Measurements from ENCODE around the gene TUBB2A. TPM values are rescaled to one million over a fixed set of nuclear protein-coding genes. Genes with fewer than 3 reads are reported as not detected.

Gene TUBB2A
- total and polyA plus RNA-seq, 2 of the 4 experiments (the other 2 are of a cell fraction), result 164 to 264 TPM

- no peak overlapping the region for H3K18ac ChIP-seq (ENCODE audit: low read depth, low read length)
- no peaks in the 10 kb centered on the region for H3K9me1 ChIP-seq (ENCODE audit: insufficient read depth, low read length)
- dilution Hi-C loops (cut with HindIII; ENCODE audit: low sequenced_read_pairs, unreplicated experiment), result no loop called here
- H3K4ac ChIP-seq (ENCODE audit: low read depth, low read length), result no peak overlapping the region
- TF ChIP-seq MAFK (IDR thresholded peaks at IDR 0.05; ENCODE audit: low read depth, low read length) (no peak), BHLHE40 (IDR thresholded peaks at IDR 0.05; ENCODE audit: low read depth, low read length) (no peak), SMC3 (IDR thresholded peaks at IDR 0.05; ENCODE audit: low read depth, low read length) (no peak), CEBPB (IDR thresholded peaks at IDR 0.05; ENCODE audit: low read depth, low read length) (no peak), CHD1 (IDR thresholded peaks at IDR 0.05; ENCODE audit: low read depth, low read length) (no peak), RCOR1 (IDR thresholded peaks at IDR 0.05; ENCODE audit: insufficient replicate concordance, low read length) (no peak), NFE2L2 (IDR thresholded peaks at IDR 0.05; ENCODE audit: low read depth, low read length) (no peak), FOS (IDR thresholded peaks at IDR 0.05; ENCODE audit: low read depth, low read length) (no peak), MAZ (IDR thresholded peaks at IDR 0.05; ENCODE audit: borderline replicate concordance, low read depth, low read length) (no peak), RAD21 (IDR thresholded peaks at IDR 0.05; ENCODE audit: low read length) (no peak), MXI1 (IDR thresholded peaks at IDR 0.05; ENCODE audit: borderline replicate concordance, low read depth, low read length) (no peak), USF2 (IDR thresholded peaks at IDR 0.05; ENCODE audit: low read depth, low read length) (no peak)
- TF ChIP-seq, protein P1, sequence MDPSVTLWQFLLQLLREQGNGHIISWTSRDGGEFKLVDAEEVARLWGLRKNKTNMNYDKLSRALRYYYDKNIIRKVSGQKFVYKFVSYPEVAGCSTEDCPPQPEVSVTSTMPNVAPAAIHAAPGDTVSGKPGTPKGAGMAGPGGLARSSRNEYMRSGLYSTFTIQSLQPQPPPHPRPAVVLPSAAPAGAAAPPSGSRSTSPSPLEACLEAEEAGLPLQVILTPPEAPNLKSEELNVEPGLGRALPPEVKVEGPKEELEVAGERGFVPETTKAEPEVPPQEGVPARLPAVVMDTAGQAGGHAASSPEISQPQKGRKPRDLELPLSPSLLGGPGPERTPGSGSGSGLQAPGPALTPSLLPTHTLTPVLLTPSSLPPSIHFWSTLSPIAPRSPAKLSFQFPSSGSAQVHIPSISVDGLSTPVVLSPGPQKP (IDR thresholded peaks at IDR 0.05; ENCODE audit: borderline replicate concordance, low read depth, low read length), result no peak
- intact Hi-C loops (cut with micrococcal nuclease), result no loop called here
- H3K4me2 ChIP-seq (ENCODE audit: low read depth, low read length), result no peak overlapping the region
- H3K23ac ChIP-seq (ENCODE audit: low read depth, low read length), result no peak overlapping the region
- H3K9me3 ChIP-seq (ENCODE audit: control insufficient read depth, insufficient read depth, low read length), result no peaks in the 10 kb centered on the region
- no peak overlapping the region for H3K27ac ChIP-seq (ENCODE audit: insufficient read depth, low read length)
- no peak overlapping the region for H2BK20ac ChIP-seq (ENCODE audit: low read depth, low read length)
- CTCF ChIA-PET, result no interaction called here
- no peak overlapping the region for H2AK9ac ChIP-seq (replicated peaks; ENCODE audit: low read depth, low read length, poor library complexity)
- no peak overlapping the region for H3K14ac ChIP-seq (replicated peaks; ENCODE audit: low read depth, low read length)
- H3K9ac ChIP-seq (ENCODE audit: low read depth, low read length), result no peak overlapping the region
- in situ Hi-C loops (cut with MboI; ENCODE audit: low sequenced_read_pairs), result loop anchor here (5.0 to 25.0 kb wide), 2 partner anchors 124 to 609 kb away; no protein-coding TSS in a partner anchor
- no peak overlapping the region for H2AK5ac ChIP-seq (ENCODE audit: low read depth, low read length)
- no peaks in the 10 kb centered on the region for H3K79me1 ChIP-seq (ENCODE audit: low read depth in 1 of 2, low read length in 2 of 2)
- no peak overlapping the region for H2BK5ac ChIP-seq (ENCODE audit: low read depth, low read length, poor library complexity, severe bottlenecking)
- ATAC-seq (ENCODE audit: low read depth) (no peak), DNase-seq (no peak)
- H4K20me1 ChIP-seq (ENCODE audit: insufficient read depth, low read length), result no peaks in the 10 kb centered on the region
- H3K56ac ChIP-seq (ENCODE audit: extremely low read depth, insufficient read depth, low read length), result no peak overlapping the region
- no peak overlapping the region for H2BK15ac ChIP-seq (ENCODE audit: low read depth, low read length)
- no TSS peak for BruUV-seq (replicated peaks)
- no peak overlapping the region for H4K91ac ChIP-seq (ENCODE audit: insufficient read depth, low read depth, low read length)
- no peaks in the 10 kb centered on the region for H3K4me1 ChIP-seq (ENCODE audit: control insufficient read depth, insufficient read depth, low read length)
- no peak overlapping the region for H4K8ac ChIP-seq (ENCODE audit: low read depth in 2 of 2, low read length in 2 of 2)
- H2BK120ac ChIP-seq (ENCODE audit: low read depth, low read length), result no peak overlapping the region
- peaks cover 20% of the 10 kb centered on the region for H3K36me3 ChIP-seq (ENCODE audit: control insufficient read depth, insufficient read depth, low read length)
- no peak overlapping the region for H3K4me3 ChIP-seq (ENCODE audit: insufficient read depth, low read depth, low read length)
- POLR2A ChIA-PET (ENCODE audit: unreplicated experiment), result no interaction called here
- H4K5ac ChIP-seq (ENCODE audit: low read depth, low read length), result no peak overlapping the region
- WGBS, 2 experiments (ENCODE audit: extremely low coverage in 2 of 2, insufficient read length in 1 of 2), result 88% methylated on average over 5 of the region's 15 CpGs; no CpG with 5 or more reads in 1 of the 2 experiments
- no peaks in the 10 kb centered on the region for H3K27me3 ChIP-seq (ENCODE audit: control insufficient read depth, insufficient read depth, low read length)
- H2AFZ ChIP-seq (replicated peaks; ENCODE audit: low read length, poor library complexity), result no peak overlapping the region
Measured at GRCh38 chr6:3128356-3129108, 28.8 kb downstream of the TUBB2A start.

All from IMR-90 (cell line).